NCI-H2081 treated with DMSO at 0.1 percent for 48 hours (cell line): Measurements from ENCODE around the gene SERPINB7.
"Not testable (repeated sequence)": the region's sequence is repeated elsewhere in the genome, so short reads cannot be mapped to it uniquely, and the experiment has no call there.

Experiments used
- DNase-seq: peaks from one replicate; lab custom pipeline; 2025; lab: John Stamatoyannopoulos, UW

Gene SERPINB7

DNA sequence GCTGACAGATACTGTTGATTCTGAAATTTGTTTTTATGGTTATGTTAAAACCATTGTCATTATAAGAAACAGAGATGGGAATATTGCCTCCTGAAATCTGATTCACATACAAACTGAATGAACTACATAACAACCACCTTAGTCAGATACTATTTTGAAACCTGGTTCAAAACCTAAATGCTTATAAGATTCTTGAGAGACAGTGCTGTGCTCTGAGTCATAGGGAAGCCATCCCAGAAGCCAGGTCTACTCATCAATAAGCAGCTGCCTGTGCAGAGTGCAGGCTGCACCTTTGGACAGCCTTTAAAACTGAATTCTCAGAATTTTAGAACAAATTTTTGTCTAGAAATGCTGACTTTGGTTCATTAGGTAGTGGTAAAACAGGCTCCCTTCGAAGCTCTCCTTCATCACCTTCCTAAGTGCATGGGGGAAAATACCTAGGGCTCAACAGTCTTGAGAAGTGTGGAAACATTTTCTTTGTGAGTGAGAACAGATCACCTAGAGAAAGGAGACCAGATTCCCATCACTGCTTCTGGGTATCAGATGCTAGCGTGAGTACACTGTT, at the start of gene SERPINB7:
SERPINB7 (plus strand) TSS at position 253 of the 565 bp plus-strand sequence. CDS start 6,955 bp downstream, outside the sequence.
- DNase-seq, result no peak

GRCh38 chr18:63725682-63726480, 49.3 kb upstream of the SERPINB7 start:
- no peak for DNase-seq

DNA sequence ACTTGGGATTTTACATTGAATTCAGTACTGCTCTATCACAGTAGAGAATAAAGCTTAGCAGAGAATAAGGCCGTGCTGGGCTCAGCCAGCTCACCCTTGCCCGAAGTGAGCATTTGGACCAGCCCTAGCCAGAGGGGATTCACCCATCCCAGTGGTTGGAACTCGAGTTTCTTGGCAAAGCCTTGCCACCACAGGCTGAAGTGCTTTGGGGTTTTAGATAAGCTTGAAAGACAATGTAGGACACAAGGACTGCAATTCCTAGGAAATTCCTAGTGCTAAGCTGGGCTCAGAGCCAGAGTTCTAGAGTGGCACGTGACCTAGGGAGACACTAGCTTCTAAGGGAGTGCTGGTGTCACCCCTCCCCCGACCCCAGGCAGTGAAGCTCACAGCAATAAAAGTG, 44.4 kb upstream of the SERPINB7 start:
- DNase-seq, result no peak

DNA sequence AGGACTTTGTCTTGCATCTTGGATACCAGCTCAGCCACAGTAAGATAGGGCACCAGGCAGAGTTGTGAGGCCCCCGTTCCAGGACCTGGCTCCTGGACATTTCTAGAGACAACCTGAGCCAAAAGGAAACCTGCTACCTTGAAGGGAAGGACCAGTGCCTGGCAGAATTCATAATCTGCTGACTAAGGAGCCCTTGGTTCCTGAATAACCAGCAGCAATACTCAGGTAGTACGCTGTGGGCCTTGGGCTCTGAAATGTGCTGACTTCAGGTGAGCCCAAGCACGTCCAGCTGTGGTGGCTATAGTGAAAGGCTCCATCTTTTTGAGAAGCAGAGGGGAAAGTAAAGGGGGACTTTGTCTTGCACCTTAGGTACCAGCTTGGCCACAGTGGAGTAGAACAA, 44.0 kb upstream of the SERPINB7 start:
- DNase-seq, result no peak

DNA sequence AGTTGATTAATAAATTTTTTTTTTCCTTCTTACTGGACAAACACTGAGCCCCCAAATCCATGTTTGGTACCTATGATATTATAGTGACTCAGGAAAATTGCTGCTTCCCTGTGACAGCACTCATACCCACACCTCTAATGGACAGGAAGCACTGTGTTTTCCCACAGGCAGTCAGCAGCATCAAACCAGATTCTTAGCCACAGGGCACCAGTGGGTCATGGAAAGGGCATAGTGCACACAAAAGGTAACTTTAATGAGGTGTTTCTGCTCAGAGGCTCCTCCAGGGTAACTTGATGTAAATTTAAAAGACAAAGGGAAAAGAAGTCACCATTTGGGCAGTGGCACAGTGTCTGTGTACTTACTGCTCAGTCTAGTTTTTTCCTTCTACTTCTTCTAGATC, 38.3 kb upstream of the SERPINB7 start:
- no peak for DNase-seq

DNA sequence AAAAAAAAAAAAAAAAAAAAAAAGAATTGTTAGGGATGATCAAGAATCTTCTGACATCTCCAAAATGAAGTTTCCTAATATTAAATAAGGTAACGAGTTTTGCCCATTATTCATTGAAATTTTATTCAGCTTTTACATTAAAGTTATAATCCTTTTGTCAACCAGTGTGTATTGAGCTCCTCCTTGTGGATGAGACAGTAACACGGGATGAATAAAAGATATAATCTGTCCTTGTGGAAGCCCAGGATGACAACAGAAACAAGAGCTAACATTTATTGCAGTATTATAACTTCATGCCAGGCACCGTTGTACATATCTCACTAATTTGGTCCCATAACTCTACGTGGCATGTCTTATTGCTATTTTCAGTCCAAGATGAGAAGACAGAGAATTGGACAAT, 33.4 kb upstream of the SERPINB7 start:
- DNase-seq, result no peak

DNA sequence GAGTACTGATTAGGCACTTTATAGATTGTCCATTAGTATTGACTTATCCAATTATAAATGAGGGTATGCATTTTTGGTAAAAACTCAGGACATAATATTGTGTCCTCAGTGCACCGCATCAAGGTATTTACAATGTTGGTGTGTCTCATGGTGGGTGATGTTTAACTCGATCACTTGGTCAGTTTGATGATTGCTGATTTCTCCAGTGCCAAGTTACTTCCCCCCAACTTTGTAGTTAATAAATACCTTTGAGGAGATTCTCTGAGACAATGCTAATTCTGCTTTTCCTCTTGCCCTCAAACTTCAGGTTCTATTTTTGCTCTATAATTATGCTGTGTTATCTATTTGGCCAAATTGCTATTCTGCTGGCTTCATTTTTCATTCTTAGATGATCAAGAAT, 28.2 kb upstream of the SERPINB7 start:
- DNase-seq, result no peak

DNA sequence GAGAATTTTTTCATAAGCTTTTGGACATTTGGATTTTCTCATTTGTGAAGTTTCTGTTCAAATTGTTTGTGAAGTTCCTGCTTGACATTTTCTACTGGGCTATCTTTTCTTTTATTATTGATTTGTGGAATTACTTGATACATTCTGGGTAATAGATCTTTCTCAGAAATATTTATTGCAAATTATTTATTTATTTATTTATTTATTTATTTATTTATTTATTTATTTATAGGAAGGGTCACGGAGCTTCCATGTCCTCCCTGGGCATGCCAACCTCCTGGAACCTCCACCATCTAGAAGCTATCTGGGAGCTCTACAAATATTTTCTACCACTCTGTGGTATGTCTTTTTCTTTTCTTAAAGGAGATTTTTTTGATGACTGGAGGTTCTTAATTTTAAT, 25.7 kb upstream of the SERPINB7 start:
- DNase-seq, result no peak

DNA sequence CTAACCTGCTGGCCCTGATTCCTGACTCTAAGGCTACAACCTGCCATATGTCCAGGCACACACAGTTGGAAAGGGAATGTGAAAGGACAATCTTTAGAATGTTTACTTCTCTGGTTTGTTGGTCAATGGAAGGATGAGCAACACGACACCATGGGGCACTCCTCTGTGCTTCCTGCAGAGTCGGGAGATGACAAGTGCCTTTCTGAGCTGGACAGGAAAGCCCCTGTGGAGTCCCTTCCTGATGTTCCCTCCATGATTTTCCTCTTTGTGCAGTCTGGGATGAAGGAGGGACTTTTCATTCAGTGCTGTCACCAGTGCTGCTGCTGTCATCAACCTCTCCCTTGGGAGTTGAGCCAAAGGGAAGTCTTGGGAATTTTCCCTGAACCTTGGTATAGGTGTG, 22.6 kb upstream of the SERPINB7 start:
- DNase-seq, result no peak

GRCh38 chr18:63753676-63754075, 21.5 kb upstream of the SERPINB7 start:
- DNase-seq, result no peak

DNA sequence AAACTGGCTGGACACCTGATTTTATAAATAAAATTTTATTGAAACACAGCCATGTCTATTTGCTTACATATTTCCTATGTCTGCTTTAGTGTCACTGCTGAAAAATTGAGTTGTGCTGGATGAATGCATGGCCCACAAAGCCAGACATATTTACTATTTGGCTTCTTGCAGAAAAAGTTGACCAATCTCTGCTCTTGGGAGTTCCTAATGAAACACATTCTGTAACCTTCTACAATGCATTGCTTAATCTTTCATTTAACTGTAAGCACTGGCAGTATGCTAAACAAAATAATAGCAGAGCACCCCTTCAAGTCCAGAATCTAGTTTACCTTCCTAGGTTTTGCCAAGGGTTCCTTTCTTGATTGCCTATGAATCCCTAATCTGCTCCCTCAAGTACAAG, 17.7 kb upstream of the SERPINB7 start:
- DNase-seq, result no peak

- no peak for DNase-seq
Observed at GRCh38 chr18:63758615-63759240, 16.5 kb upstream of the SERPINB7 start.

DNA sequence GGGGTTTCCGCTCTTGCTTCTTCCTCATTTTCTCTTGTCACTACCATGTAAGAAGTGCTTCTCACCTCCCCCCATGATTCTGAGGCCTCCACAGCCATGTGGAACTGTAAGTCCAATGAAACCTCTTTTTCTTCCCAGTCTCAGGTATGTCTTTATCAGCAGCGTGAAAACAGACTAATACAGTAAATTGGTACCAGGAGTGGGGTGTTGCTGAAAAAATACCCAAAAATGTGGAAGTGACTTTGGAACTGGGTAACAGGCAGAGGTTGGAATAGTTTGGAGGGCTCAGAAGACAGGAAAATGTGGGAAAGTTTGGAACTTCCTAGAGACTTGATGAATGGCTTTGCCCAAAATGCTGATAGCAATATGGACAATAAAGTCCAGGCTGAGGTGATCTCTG, 15.4 kb upstream of the SERPINB7 start:
- DNase-seq, result not testable (repeated sequence)

GRCh38 chr18:63762518-63762917, 12.7 kb upstream of the SERPINB7 start:
- no peak for DNase-seq

DNA sequence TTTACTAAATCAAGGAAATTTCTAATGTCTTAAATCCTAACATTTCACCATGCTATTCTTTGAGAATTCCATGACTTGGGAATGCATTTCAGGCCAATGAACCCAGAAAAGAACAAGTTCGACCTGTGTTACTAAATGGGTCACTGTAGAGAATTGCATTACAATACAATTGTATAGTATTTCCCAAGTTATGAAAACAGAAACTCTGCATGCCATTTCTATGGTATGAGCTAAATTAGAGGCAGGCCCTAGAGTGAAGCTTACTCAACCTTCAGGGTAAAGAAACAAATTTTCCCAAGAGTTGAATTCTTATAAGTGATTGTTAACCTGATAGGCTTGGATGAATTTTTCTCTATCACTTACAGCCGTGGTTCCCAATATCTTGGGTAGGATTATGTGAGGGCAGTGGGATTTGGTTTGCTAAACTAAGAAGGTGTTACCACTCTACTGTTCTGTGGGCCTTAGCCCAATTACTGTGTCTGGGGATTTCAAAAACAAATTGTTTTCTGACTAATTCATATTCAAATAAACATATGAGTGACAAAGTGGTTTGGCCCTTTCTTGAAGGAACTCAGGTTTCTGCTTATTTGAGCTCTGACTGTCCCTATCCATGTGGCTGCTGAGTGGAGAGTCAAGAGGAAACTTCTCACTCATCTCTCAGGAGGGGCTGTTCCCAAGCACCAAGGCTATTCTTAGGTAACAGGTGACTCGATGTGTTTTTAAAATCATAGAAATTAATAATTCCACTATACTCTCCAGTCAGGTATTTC, 11.2 kb upstream of the SERPINB7 start:
- no peak for DNase-seq

DNA sequence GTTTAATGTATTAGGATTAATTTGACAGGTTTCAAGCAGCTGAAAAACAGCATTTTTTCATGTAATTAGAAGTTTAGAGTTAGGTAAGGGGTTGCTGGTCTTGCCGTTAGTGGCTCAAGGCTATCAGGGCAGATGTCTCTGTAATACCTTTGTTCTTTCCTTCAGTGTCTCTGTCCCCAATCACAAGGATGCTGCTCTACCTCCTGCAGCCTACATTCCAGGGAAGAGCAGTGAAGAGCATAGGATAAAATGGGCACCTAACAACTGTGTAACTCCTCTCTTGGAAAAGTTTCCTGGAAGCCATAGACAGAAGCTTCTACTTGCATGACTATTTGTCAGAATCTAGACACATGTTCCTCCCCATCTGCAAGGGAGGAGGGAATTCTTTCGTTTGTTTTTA, 9.4 kb upstream of the SERPINB7 start:
- DNase-seq, result no peak

- DNase-seq, result no peak
Observed at GRCh38 chr18:63773551-63773950, 1.7 kb upstream of the SERPINB7 start.

DNA sequence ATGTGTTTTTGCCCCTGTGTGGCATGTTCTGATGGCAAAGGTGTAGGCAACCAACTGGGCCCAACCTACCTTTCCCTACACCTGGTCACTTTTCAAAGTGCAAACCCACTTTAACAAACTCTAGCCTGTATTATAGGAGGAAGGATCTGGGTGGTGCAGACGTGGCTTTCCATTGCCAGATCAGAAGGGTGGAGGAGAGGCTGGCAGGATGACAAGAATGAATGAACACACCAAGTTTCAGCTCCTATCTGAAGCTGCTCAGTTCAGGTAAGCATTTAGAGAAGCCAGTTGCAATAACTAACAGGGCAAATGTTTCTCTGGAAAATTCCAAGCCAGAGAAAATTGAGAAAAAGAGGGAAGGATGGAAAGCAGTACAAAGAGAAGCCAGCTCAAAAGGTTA, 707 bp upstream of the SERPINB7 start:
- no peak for DNase-seq

- no peak for DNase-seq
Observed at GRCh38 chr18:63779386-63779785, 4.2 kb downstream of the SERPINB7 start.

DNA sequence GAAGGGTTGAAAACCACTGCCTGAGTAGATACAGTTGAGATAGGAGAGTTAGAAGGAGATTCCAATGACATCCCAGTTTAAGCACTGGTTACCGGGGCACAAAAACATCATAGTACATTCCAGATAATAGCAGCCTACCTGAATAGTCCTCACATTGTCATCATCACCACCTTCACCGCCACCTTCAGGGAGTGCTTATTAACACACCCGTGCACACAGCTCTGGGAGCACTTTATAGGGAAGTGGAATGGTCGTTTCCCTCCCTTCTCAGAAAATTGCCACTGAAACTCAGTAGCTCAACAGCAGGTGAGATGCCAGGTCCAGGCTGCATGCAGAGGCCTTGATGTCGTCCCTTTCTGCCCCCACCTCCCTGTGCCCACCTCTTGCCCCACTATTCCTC, 8.2 kb downstream of the SERPINB7 start:
- no peak for DNase-seq

GRCh38 chr18:63784787-63785452, 9.7 kb downstream of the SERPINB7 start:
- DNase-seq, result no peak

DNA sequence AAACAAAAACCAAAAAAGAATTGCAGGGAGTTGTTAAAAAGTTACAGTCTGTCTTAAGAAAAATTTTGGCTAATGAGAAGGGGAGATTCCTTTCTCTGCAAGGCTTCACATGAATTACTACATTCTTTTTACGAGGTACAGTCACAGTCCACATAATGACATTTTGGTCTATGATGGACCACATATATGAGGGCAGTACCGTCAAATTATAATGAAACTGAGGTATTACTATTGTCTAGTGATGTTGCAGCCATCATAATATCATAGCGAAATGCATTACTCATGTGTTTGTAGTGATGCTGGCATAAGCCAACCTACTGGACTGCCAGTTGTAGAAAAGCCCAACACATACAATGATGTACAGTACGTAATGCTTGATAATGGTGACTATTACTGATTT, 12.5 kb downstream of the SERPINB7 start:
- DNase-seq, result no peak
